OCI-LY3 (cell line): ENCODE measurements around the gene ADTRP.

ENCODE experiments used
- EZH2phosphoT487 ChIP-seq: fragments of 200-600 bp; shearing (Covaris generic); IDR thresholded peaks from 2 replicates; pipeline ENCODE4 v1.6.1; 2018; ENCODE audit warnings: antibody characterized with exemption, mixed run types, low read depth
- TF ChIP-seq, protein P1 (sequence below): fragments of 200-600, 300-600 bp; sonication (generic); IDR thresholded peaks from 2 replicates; pipeline ENCODE4 v1.5.1; 2014; ENCODE audit warnings: antibody characterized with exemption, low read length, low read depth

GRCh38 chr6:11805259-11806053 is 26.9 kb upstream of the ADTRP start:
- TF ChIP-seq, protein P1, sequence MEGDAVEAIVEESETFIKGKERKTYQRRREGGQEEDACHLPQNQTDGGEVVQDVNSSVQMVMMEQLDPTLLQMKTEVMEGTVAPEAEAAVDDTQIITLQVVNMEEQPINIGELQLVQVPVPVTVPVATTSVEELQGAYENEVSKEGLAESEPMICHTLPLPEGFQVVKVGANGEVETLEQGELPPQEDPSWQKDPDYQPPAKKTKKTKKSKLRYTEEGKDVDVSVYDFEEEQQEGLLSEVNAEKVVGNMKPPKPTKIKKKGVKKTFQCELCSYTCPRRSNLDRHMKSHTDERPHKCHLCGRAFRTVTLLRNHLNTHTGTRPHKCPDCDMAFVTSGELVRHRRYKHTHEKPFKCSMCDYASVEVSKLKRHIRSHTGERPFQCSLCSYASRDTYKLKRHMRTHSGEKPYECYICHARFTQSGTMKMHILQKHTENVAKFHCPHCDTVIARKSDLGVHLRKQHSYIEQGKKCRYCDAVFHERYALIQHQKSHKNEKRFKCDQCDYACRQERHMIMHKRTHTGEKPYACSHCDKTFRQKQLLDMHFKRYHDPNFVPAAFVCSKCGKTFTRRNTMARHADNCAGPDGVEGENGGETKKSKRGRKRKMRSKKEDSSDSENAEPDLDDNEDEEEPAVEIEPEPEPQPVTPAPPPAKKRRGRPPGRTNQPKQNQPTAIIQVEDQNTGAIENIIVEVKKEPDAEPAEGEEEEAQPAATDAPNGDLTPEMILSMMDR, result no peak
- no peak for TF ChIP-seq EZH2phosphoT487
